HG02884 (cell line): ENCODE measurements around the gene PHLPP2.

Experiments used
- ATAC-seq: cut with Tn5 transposase; IDR thresholded peaks from one replicate; pipeline ENCODE4 v1.9.1; 2021; ENCODE audit warnings: mild to moderate bottlenecking, moderate library complexity; ENCODE audit not compliant: unreplicated experiment

PHLPP2 gene

DNA sequence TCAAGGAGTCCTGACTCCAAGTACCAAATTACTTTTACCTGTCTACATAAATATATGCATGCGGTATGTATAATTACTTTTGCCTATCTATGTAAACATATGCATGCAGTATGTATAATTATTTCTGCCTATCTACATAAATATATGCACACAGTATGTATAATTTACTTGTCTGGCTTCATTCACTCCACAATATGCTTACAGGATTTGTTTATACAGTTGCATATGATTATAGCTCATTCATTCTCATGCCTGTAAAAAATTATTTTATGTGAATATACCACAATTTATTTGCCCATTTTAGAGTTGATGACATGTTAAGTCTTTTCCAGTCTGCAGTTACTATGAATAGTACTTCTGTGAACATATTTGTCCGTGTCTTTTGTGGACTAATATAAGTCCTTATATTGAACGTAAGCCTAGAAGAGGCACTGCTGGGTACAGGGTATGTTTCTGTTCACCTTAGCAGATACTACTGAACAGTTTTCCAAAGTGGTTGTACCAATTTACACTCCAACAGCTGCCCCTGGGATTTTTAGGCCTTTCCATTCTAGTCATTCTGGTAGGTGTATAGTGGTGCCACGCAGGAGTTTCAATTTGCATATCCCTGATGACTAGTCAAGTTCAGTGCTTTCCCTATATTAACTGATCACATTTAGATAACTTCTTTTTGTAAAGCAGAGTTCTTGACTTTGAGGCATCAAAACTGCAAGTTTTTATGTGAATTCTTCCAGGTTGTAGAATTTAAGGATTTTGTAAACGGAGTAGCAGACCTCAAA lies 51.5 kb downstream of the PHLPP2 start:
- no peak for ATAC-seq

- no peak for ATAC-seq
These were observed 52.4 kb downstream of the PHLPP2 start for GRCh38 chr16:71672125-71672524.

DNA sequence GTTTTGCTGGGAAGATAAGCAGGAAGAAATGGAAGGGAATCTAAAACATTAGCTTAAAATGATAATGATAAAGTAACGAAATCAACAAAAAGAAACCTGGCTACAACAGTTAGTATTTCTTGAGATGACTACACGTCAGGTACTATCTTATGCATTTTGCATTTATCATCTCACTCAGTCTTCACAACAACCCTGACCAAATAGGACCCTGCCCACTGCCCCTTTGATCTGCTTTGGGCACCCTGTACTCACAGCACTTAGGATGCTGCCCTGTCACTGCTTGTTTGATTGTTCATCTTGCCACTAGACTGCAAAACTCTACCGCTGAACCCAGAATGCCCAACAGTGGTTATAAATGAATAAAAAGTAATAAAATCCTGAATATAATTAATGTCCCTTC lies 53.3 kb downstream of the PHLPP2 start:
- ATAC-seq: no peak

- no peak for ATAC-seq
These were observed 54.0 kb downstream of the PHLPP2 start for GRCh38 chr16:71670537-71670936.

- ATAC-seq: no peak
These were observed 54.5 kb downstream of the PHLPP2 start for GRCh38 chr16:71669926-71670536.

- ATAC-seq: no peak
These were observed 57.4 kb downstream of the PHLPP2 start for GRCh38 chr16:71666928-71667707.

DNA sequence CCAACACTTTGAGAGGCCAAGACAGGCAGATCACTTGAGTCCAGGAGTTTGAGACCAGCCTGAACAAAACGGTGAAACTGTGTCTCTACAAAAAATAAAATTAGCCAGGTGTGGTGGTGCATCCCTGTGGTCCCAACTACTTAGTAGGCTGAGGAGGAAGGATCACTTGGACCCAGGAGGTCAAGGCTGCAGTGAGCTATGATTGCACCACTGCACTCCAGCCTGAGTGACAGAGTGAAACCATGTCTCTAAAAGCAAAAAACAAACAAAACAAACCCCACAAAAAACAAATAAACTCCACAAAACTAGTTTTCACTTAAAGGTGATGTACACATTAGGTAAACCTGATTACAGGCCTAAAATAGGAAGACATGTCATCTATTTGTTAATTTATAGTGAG lies 58.2 kb downstream of the PHLPP2 start:
- no peak for ATAC-seq

DNA sequence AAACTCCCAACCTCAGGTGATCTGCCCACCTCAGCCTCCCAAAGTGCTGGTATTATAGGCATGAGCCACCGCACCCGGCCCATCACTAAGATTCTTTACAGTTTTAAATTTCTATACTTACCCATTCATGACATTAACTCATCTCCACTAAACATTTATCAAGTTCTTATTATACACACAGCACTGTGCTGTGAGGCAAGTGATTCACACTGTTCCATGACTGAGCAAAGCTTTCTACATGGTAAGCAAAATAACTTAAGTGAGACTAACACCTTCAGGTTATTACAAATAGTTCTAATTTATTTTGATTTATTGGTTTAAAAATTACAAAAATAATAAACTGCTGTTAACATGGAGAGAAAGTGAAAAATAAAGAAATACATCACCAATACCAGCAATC lies 65.0 kb downstream of the PHLPP2 start:
- no peak for ATAC-seq

GRCh38 chr16:71658771-71659170 lies 65.7 kb downstream of the PHLPP2 start:
- no peak for ATAC-seq

GRCh38 chr16:71649704-71650103 lies 74.8 kb downstream of the PHLPP2 start:
- ATAC-seq: no peak

DNA sequence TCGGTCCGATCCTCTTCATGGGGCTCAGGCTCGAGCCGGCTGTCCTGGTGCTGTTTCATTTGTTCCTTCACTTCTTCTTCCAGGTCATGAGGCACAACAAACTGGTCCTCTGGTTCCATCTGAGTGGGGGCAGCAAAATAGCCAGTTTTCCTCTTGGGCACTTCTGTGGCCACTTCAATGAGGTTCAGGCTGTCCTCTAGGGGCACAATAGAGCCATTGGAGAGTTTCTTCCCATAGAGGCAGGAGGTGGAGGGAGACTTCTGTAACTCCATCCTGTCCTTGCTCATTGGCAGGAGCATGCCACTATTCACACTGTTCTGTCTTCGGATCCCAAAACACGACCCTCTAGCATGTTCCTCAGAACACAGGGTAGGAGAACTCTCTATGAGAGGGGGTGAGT lies 75.6 kb downstream of the PHLPP2 start:
- no peak for ATAC-seq

DNA sequence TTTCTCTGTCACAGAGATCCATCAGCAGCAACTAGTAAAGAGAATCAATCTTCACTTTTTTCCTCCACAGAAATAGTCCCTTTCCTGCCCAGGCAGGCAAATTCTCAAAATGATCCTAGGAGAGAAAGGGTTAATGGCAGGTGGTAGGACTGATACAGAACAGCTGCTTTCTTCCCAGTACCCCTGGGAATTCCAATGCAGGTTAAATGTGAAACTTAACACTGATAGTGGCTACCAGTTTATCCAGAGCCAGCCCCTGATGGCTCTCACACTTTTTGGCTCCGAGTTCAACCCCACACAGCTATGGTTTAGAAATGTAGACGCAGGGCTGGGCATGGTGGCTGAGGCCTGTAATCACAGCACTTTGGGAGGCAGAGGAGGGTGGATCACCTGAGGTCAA lies 76.3 kb downstream of the PHLPP2 start:
- no peak for ATAC-seq

DNA sequence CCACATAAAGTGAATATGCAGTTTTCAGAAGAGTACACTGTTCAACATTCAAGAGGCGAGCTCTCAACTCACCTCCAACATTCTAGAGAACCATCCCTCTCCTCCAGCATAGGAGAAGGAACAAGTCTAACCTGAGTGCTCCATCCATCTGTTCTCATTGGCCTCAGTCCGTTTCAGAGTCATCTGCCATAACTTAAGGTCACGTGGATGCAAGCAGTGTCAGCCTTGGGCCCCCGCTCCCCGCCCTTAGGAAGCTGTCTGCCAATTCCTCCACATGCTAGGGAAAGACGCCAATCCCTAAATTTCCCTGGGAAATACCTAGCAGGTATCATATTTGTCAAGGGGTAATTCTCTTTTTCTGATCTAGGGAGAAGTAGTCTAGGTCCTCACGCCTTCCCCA lies 77.1 kb downstream of the PHLPP2 start:
- ATAC-seq: no peak

- no peak for ATAC-seq
These were observed 79.1 kb downstream of the PHLPP2 start for GRCh38 chr16:71645450-71645849.

DNA sequence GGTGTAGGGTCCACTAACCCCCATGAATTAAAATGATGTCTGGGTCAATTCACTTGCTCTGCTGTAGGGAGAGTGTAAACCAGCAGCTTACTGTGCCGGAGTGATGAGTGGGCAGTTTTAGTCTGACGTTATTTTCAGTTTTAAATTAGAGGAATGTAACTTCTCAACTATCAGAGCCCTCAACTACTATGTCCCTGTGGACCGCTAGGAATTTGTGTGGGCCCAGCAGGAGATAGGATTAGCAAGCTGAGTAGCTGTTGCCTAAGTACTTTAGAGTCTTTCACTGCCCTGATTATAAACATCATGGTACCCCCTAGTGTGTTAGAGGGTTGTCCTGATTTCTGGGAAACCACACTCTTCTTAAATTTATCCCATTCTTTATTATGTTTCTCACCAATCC lies 87.1 kb downstream of the PHLPP2 start:
- ATAC-seq: no peak

GRCh38 chr16:71635632-71636031 lies 88.9 kb downstream of the PHLPP2 start:
- ATAC-seq: no peak

DNA sequence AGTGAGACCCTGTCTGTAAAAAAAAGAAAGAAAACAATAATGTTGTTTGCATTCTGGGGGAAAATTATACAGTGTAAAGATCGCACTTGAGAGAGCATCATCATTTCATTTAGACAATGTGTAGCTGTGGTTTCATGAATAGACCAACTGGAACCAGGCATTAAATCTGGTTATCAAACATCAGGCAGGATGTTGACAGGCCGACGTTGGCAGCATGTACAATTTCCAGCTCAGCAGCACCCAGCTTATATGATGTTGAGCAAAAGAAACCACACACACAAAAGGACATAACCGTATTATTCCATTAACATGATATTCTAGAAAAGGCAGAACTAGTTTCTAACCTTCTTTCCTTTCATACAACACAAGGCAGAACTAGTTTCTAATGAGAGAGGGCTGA lies 92.7 kb downstream of the PHLPP2 start:
- ATAC-seq: no peak

DNA sequence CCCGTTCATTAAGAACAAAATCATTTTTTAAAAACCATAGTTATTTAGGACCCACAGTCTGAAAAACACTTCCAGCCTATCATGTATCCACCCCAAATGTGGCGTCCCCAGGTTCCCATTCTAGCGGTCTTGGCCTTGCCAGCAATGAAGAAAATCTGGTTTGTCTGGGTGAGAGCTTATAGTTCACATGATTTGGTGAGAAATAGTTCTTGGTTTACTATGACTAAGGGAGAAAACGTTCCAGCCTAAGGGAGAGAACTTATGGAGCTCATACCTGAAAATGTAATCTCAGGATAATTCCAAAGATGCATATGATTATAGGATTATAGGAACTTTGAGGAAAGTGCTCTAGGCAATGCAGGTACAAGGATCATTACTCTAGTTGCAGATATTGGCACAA lies 93.7 kb downstream of the PHLPP2 start:
- ATAC-seq: no peak

DNA sequence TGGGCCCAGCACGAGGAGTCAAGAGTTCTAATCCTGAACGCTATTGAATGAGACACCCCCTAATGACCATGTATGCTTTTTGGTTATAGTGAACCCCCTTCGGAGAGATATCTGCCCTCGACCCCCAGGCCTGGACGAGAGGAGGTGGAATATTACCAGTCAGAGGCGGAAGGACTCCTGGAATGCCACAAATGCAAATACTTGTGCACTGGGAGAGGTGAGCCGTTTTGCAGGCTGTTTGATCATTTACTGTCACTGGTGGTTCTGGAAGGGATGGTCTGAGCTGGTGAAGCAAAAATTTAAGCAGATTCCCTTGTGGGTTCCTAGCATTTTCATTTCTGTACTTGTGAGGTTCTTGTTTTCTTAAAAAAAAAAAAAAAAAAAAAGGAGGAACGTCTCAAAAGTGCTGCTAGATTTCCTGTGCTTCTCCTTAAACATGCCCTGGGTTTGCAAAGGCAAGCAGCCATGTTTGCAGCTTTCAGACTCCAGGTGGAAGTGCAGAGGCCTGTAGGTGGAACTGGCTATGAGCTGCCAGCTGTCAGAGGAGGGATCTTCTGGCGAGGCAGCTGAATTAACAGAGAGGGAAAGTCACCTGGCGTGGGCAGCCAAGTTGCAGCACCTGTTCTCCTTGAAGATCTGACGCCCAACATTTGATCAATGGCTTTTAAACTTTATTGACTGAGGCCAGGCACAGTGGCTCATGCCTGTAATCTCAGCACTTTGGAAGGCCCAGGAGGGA lies 95.1 kb downstream of the PHLPP2 start:
- ATAC-seq: no peak

GRCh38 chr16:71628810-71629209 lies 95.7 kb downstream of the PHLPP2 start:
- no peak for ATAC-seq

GRCh38 chr16:71627731-71628181 lies 96.7 kb downstream of the PHLPP2 start:
- no peak for ATAC-seq
